BLaER1 treated with 17β-estradiol and CSF1 and Interleukin-3, amounts not matched to agents 10 nM and 100 nM (cell line): Measurements from ENCODE around the gene CLEC4G.
"Not testable (repeated sequence)": the region's sequence is repeated elsewhere in the genome, so short reads cannot be mapped to it uniquely, and the experiment has no call there.

ENCODE experiments used
- H3K27ac ChIP-seq, 11 experiments: shearing (Covaris generic); formaldehyde crosslinking; 2 replicates each; pipeline ENCODE4 v1.8.1; 2022
- H3K27me3 ChIP-seq, 11 experiments: shearing (Covaris generic); formaldehyde crosslinking; 2 replicates each; pipeline ENCODE4 v1.8.1; 2022
- H3K36me3 ChIP-seq, 11 experiments: shearing (Covaris generic); formaldehyde crosslinking; 2 replicates each; pipeline ENCODE4 v1.8.1; 2022
- H3K4me1 ChIP-seq, 10 experiments: shearing (Covaris generic); formaldehyde crosslinking; 2 replicates each; pipeline ENCODE4 v1.8.1; 2022
- H3K4me2 ChIP-seq, 11 experiments: shearing (Covaris generic); formaldehyde crosslinking; 2 replicates each; pipeline ENCODE4 v1.8.1; 2022
- H3K4me3 ChIP-seq, 10 experiments: shearing (Covaris generic); formaldehyde crosslinking; 2 replicates each; pipeline ENCODE4 v1.8.1; 2022
- H3K9ac ChIP-seq, 11 experiments: shearing (Covaris generic); formaldehyde crosslinking; 2 replicates each; pipeline ENCODE4 v1.8.1; 2022
- H3K9me3 ChIP-seq, 11 experiments: shearing (Covaris generic); formaldehyde crosslinking; replicated peaks in 1 of 11; 2 replicates each; pipeline ENCODE4 v1.8.1; 2022
- H4K20me1 ChIP-seq, 11 experiments: shearing (Covaris generic); formaldehyde crosslinking; 2 replicates each; pipeline ENCODE4 v1.8.1; 2022
- Cebpa-rat ChIP-seq, 11 experiments: shearing (Covaris generic); IDR thresholded peaks; 2 replicates each; pipeline ENCODE4 v1.8.1; 2022

The CLEC4G gene

DNA sequence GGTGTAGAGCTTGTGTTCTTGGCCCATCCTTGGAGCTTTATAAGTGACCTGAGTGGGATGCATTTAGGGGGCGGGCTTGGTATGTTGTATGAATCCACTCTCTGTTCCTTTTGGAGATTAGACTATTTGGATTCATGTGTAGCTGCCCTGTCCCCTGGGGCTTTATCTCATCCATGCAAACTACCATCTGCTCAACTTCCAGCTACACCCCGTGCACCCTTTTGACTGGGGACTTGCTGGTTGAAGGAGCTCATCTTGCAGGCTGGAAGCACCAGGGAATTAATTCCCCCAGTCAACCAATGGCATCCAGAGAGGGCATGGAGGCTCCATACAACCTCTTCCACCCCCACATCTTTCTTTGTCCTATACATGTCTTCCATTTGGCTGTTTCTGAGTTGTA is 37.3 kb upstream of the CLEC4G start:
- H3K4me3 ChIP-seq: no peak overlapping the region
- H3K9ac ChIP-seq: no peak overlapping the region
- no peaks in the 10 kb centered on the region for H3K9me3 ChIP-seq
- peaks cover 0 to 41% (median 26%) of the 10 kb centered on the region in 10 experiments; a peak in 14 of 20 replicates for H3K4me1 ChIP-seq
- peak overlapping the region in 2 of 11 experiments; percentile 1 to 6; a peak in 1 of 22 replicates for H3K4me2 ChIP-seq
- no peaks in the 10 kb centered on the region for H3K36me3 ChIP-seq
- 0 out of 22 replicates have a peak, but pooled peaks cover 0 to 4% (median 0%) of the 10 kb centered on the region in 11 experiments for H3K27me3 ChIP-seq
- no peak for TF ChIP-seq Cebpa-rat (IDR thresholded peaks at IDR 0.05)
- no peak overlapping the region for H3K27ac ChIP-seq
- no peaks in the 10 kb centered on the region for H4K20me1 ChIP-seq

DNA sequence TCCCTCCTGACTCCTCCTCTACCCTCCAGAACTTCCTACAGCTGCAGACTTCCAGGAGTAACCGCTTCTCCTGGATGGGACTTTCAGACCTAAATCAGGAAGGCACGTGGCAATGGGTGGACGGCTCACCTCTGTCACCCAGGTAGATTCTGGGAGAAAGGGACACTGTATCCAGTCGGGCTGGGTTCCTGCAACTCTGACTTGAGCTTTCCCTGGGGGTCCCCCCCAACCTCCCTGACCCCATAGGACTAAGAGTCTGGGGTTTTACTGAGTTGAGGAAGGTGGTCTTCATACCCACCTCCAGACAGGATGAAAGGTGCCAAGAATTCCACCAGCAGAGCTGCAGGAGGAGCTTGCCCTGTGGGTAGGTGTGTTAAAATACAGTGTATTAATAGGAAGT is 35.6 kb upstream of the CLEC4G start:
- Histone ChIP-seq H3K4me1 (peaks cover 6 to 41% (median 28%) of the 10 kb centered on the region in 10 experiments), H3K4me2 (peak overlapping the region in 3 of 11 experiments; percentile 17 to 55 (median 50); a peak in 5 of 22 replicates), H3K9ac (no peak overlapping the region), H3K36me3 (no peaks in the 10 kb centered on the region), H3K4me3 (no peak overlapping the region), H3K9me3 (no peaks in the 10 kb centered on the region; a peak in 1 of 22 replicates), H3K27ac (no peak overlapping the region), H4K20me1 (no peaks in the 10 kb centered on the region), H3K27me3 (0 out of 22 replicates have a peak, but pooled peaks cover 0 to 4% (median 0%) of the 10 kb centered on the region in 11 experiments)
- no peak for TF ChIP-seq Cebpa-rat (IDR thresholded peaks at IDR 0.05)

DNA sequence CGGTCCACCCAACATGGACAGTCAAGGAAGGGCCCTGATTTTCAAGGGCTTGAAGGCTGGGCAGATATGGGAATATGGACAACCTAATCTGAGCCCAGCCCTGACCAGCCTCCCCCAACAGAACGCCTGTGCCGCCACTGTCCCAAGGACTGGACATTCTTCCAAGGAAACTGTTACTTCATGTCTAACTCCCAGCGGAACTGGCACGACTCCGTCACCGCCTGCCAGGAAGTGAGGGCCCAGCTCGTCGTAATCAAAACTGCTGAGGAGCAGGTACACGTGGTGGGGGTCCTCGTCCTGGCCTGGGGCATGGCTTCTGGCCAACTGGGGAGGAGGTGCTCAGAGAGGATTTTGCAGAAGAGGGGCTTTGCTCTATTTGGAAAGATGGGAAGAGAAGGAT is 34.6 kb upstream of the CLEC4G start:
- Histone ChIP-seq H4K20me1 (no peaks in the 10 kb centered on the region), H3K4me3 (no peak overlapping the region), H3K36me3 (no peaks in the 10 kb centered on the region), H3K27ac (no peak overlapping the region), H3K4me1 (peaks cover 6 to 32% (median 21%) of the 10 kb centered on the region in 10 experiments), H3K9me3 (peaks cover 0 to 9% (median 0%) of the 10 kb centered on the region in 11 experiments; a peak in 6 of 22 replicates), H3K27me3 (0 out of 22 replicates have a peak, but pooled peaks cover 0 to 4% (median 0%) of the 10 kb centered on the region in 11 experiments), H3K4me2 (no peak overlapping the region), H3K9ac (no peak overlapping the region)
- TF ChIP-seq Cebpa-rat (IDR thresholded peaks at IDR 0.05): no peak

DNA sequence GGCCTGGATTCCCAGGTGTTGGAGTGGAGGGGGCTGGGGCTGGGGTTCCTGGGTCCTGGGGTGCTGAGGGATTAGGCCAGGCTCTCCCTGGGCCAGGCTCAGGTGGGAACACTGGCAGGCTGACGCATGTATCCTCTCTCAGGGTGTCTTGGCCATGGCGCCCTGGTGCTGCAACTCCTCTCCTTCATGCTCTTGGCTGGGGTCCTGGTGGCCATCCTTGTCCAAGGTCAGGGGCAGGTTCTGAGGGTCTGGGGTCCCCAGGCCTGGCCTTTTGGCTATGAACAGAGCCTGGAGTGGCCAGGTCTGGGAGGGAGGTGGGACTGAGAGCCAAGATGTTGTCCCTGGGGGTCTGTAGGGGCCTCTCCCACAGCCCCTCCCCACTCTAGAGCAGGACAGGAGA is 33.1 kb upstream of the CLEC4G start:
- not testable (repeated sequence) for H3K4me3 ChIP-seq, H3K27ac ChIP-seq, H3K27me3 ChIP-seq, H3K36me3 ChIP-seq, H4K20me1 ChIP-seq, H3K9ac ChIP-seq
- Histone ChIP-seq H3K4me1 (peaks cover 6 to 26% (median 18%) of the 10 kb centered on the region in 10 experiments), H3K9me3 (peaks cover 10 to 24% (median 15%) of the 10 kb centered on the region in 11 experiments), H3K4me2 (peak overlapping the region in 1 of 11 experiments; percentile 9; a peak in 1 of 22 replicates)

DNA sequence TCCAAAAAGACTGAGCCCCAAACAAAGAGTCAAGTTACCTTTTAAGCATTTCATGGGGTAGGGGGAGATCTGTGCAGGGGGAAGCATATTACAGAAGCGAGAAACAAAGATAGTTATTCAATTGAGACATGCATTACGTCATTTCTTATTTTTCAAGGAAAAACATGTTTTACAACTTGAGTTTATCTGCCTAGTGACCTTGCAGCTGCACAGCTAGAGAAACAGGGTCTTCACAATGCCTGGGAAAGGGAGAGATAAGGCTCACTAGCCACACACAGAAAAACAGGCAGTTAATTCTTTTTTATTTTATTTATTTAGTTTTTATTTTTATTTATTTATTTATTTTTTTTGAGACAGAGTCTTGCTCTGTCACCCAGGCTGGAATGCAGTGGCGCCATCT is 32.2 kb upstream of the CLEC4G start:
- H3K9ac ChIP-seq, H3K36me3 ChIP-seq, H3K27me3 ChIP-seq, H4K20me1 ChIP-seq, H3K4me3 ChIP-seq, H3K27ac ChIP-seq: not testable (repeated sequence)
- H3K9me3 ChIP-seq: peaks cover 19 to 33% (median 24%) of the 10 kb centered on the region in 11 experiments
- peak overlapping the region in 5 of 11 experiments; percentile 32 to 72 (median 60); a peak in 10 of 22 replicates for H3K4me2 ChIP-seq
- H3K4me1 ChIP-seq: peaks cover 6 to 26% (median 18%) of the 10 kb centered on the region in 10 experiments

DNA sequence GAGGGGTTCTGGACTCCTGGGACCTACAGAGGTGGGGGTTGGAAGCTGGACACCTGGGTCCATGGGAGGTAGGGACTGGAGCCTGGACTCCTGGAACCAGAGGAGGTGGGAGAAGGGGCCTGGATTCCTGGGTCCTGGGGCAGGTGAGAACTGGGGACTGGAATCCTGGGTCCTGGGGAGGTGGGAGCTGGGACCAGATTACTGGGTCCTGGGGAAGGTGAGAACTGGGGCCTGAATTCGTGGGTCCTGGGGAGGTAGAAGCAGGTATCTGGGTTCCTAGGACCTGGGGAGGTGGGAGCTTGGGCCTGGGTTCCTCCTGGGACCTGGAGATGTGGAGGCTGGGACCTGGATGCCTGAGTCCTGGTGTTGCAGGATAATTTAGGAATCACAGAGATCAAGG is 31.8 kb upstream of the CLEC4G start:
- H3K9ac ChIP-seq: peak overlapping the region in 1 of 11 experiments; percentile 30; a peak in 1 of 22 replicates

DNA sequence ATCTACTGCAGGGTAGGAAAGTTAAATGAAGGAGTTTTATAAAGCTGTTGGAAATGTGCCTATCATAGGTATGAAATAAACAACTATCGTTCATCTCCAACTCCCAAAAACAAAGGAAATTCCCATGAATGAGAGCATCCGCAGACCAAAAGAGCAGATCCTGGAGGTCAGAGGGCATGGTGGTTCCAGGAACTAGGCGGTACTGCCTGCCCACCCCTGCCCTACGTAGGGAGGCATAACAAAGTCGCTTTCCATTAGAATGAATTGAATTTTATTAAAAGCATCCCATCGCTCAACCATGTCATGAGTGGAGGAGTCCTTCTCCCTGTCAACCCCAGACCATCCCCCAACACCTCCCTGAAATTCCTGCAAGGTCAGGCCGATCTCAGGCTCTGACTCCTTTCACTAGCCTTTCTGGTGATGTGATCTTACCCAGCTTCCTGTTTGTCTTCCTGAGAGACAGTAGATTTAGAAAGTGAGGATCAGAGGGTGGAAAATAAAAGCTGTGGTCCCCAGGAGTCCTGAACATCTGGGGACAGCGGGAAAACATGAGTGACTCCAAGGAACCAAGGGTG is 30.9 kb upstream of the CLEC4G start, which contains the start of gene CLEC4M:
TSS of gene CLEC4M (plus strand) at position 525 of the 575 bp plus-strand sequence. CDS start at position 549, 24 bp downstream.
- Histone ChIP-seq H3K27ac (peak within 1 kb of the TSS in 5 of 11 experiments; percentile 13 to 62 (median 49); a peak in 7 of 22 replicates), H4K20me1 (no peaks in the 10 kb centered on the region), H3K27me3 (no peaks in the 10 kb centered on the region), H3K9ac (peak within 1 kb of the TSS in 2 of 11 experiments; percentile 1 to 30; a peak in 1 of 22 replicates), H3K4me2 (peak within 1 kb of the TSS in 10 of 11 experiments; percentile 17 to 72 (median 53); a peak in 20 of 22 replicates), H3K36me3 (peaks cover 0 to 4% (median 0%) of the 10 kb centered on the region in 11 experiments; a peak in 1 of 22 replicates), H3K4me1 (peaks cover 6 to 26% (median 18%) of the 10 kb centered on the region in 10 experiments), H3K9me3 (peaks cover 33 to 46% (median 37%) of the 10 kb centered on the region in 11 experiments), H3K4me3 (no peak within 1 kb of the TSS)
- no peak for TF ChIP-seq Cebpa-rat (IDR thresholded peaks at IDR 0.05)

More for the DNA sequence above, 31.8 kb upstream of the CLEC4G start:
- H3K27me3 ChIP-seq: 0 out of 22 replicates have a peak, but pooled peaks cover 0 to 2% (median 0%) of the 10 kb centered on the region in 11 experiments
- peak overlapping the region in 4 of 11 experiments; percentile 34 to 62 (median 54); a peak in 5 of 22 replicates for H3K27ac ChIP-seq
- H3K36me3 ChIP-seq: 0 out of 22 replicates have a peak, but pooled peaks cover 0 to 4% (median 0%) of the 10 kb centered on the region in 11 experiments
- H3K4me1 ChIP-seq: peaks cover 6 to 26% (median 18%) of the 10 kb centered on the region in 10 experiments
- peak overlapping the region in 5 of 11 experiments; percentile 32 to 72 (median 60); a peak in 10 of 22 replicates for H3K4me2 ChIP-seq
- H3K9me3 ChIP-seq: peaks cover 24 to 38% (median 28%) of the 10 kb centered on the region in 11 experiments
- H4K20me1 ChIP-seq: no peaks in the 10 kb centered on the region
- no peak overlapping the region for H3K4me3 ChIP-seq
- no peak for TF ChIP-seq Cebpa-rat (IDR thresholded peaks at IDR 0.05)

DNA sequence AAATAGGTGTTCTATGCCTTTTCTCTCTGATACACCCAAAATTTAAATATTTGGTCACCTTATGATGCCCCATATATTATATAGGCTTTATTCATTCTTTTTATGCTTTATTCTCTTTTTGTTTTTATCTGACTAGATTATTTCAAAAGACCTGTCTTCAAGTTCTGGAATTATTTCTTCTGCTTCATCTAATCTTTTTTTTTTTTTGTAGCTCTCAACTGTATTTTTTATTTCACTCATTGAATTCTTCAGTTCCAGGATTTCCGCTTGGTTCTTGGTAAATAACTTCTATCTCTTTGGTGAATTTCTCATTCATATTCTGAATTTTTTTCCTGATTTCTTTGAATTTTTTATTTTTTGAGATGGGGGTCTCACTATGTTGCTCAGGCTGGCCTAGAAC is 27.2 kb upstream of the CLEC4G start:
- H3K9me3 ChIP-seq: peaks cover 60 to 82% (median 69%) of the 10 kb centered on the region in 11 experiments

DNA sequence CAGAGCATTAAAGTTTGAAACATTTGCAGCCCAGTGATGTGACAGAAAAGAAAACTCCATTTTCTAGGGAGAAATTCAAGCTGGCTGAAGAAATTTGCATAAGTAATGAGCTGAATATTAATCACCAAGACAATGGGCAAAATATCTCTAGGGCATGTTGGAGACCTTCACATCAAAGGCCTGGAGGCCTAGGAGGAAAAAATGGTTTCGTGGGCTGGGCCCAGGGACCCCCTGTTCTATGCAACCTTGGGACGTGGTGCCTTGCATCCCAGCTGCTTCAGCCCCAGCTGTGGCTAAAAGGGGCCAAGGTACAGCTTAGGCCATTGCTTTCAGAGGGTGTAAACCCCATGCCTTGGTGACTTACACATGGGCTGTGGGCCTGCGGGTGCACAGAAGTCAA is 25.4 kb upstream of the CLEC4G start:
- peaks cover 0 to 4% (median 0%) of the 10 kb centered on the region in 11 experiments; a peak in 1 of 22 replicates for H3K36me3 ChIP-seq
- H3K9me3 ChIP-seq: peaks cover 60 to 99% (median 75%) of the 10 kb centered on the region in 11 experiments
- H4K20me1 ChIP-seq: no peaks in the 10 kb centered on the region
- H3K27me3 ChIP-seq: no peaks in the 10 kb centered on the region; a peak in 1 of 22 replicates
- H3K4me2 ChIP-seq: no peak overlapping the region
- H3K9ac ChIP-seq: no peak overlapping the region
- TF ChIP-seq Cebpa-rat (IDR thresholded peaks at IDR 0.05): no peak
- H3K4me3 ChIP-seq: peak overlapping the region in 2 of 10 experiments; percentile 5 to 41; a peak in 2 of 20 replicates
- no peak overlapping the region for H3K27ac ChIP-seq
- H3K4me1 ChIP-seq: peaks cover 0 to 14% (median 0%) of the 10 kb centered on the region in 10 experiments; a peak in 3 of 20 replicates

More for the DNA sequence above, 27.2 kb upstream of the CLEC4G start:
- H3K4me2 ChIP-seq: no peak overlapping the region
- peaks cover 6 to 21% (median 17%) of the 10 kb centered on the region in 10 experiments for H3K4me1 ChIP-seq
- no peak overlapping the region for H3K9ac ChIP-seq
- no peak for TF ChIP-seq Cebpa-rat (IDR thresholded peaks at IDR 0.05)
- no peaks in the 10 kb centered on the region for H4K20me1 ChIP-seq
- H3K27ac ChIP-seq: no peak overlapping the region
- H3K4me3 ChIP-seq: no peak overlapping the region
- no peaks in the 10 kb centered on the region; a peak in 1 of 22 replicates for H3K27me3 ChIP-seq
- H3K36me3 ChIP-seq: peaks cover 0 to 4% (median 0%) of the 10 kb centered on the region in 11 experiments; a peak in 1 of 22 replicates
